Iris pigment epithelial cell (primary cell): ENCODE measurements around the gene EXOC3L2.
"Not testable (repeated sequence)": the region's sequence is repeated elsewhere in the genome, so short reads cannot be mapped to it uniquely, and the experiment has no call there.

ENCODE experiments used
- DNase-seq: peaks from one replicate; pipeline ENCODE4 v3.0.0-alpha.2; 2011; ENCODE audit warnings: low read depth

EXOC3L2 gene

DNA sequence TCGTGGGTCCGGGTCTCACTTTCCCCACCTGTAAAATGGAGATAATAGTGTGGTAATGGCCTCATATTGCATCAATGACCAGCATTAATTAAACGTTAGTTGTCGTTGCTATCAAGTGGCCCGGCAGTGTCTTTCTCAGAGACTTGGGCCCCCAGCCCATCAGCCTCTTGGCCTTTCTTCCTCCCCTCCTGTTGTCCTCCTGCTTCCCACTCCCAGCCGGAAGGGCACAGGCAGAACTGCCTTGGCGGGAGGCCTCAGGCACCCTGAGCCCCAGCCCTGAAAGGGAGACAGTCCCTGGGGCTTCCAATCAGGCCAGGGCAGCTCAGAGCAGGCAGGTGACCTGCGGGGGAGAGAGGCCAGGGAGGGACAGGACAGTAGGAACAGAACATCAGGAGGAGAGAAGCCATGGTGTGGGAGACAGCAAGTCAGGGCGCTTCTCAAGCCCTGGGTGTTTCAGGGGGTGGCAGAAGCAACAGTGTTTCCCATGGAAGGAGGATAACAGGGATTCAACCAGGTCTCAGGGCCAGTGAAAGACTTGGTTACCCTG lies 10.5 kb upstream of the EXOC3L2 start:
- no peak for DNase-seq

DNA sequence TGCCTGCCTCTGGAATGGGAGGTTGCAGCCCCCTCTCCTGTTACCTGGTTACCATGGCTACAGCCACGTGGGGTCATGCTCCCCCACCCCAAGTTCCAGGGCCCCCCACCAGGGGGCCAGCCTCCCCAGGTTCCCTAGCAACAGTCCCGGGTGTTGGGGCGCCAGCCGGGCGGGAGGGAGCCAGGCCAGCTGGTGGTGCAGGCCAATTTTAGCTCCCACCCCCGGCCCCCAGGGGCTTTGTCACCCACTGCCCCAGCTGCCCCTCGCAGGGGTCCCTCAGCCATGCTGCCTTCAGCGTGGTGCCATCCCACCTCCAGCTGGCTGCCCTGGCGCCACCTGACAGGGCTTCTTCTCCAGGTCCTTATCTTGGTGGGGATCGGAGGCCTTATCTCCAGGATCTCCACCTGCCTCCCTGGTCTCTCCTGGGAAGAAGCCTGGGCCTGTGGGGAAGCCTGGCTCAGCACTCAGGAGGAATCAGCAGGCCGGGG lies 8.9 kb upstream of the EXOC3L2 start:
- no peak for DNase-seq

GRCh38 chr19:45253396-45254027 lies 8.3 kb upstream of the EXOC3L2 start:
- DNase-seq: peak; percentile 35

- no peak for DNase-seq
Measured at GRCh38 chr19:45251452-45252354, 6.5 kb upstream of the EXOC3L2 start.

GRCh38 chr19:45250832-45251451 lies 5.7 kb upstream of the EXOC3L2 start, which contains the start of gene MARK4:
Gene MARK4, plus strand, starts transcription at chr19:45251271. Its CDS starts 318 bp downstream, at chr19:45251589.
- peak; percentile 45 for DNase-seq

DNA sequence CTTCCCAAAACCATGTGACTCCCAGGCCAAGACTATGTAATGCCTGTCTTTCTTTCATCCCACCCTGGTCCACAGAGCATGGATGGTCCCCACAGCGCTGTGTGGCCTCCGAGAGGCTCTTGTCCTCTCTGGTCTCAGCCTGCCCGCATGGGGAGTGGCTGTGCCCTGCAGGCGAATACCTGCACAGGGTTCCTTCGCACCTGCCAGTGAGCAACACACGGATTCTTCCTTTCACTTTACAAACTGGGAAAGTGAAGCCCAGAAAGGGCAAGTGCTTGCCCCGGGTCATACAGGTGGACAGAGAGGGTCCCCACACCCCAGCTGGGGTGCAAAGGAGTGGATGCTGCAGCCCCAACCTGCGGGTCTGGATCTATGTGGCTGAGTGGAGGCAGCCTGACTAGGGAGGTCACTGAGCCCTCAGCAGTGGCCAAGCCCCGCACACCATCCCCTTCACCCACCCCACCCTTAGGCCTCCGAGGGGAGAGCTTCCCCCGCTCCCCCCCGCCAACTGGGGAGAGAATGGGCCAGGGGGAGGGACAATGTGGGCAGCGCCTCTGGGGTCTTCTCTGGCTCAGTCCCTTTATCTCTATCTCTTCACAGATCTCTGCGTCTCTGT lies 5.1 kb upstream of the EXOC3L2 start:
- no peak for DNase-seq

DNA sequence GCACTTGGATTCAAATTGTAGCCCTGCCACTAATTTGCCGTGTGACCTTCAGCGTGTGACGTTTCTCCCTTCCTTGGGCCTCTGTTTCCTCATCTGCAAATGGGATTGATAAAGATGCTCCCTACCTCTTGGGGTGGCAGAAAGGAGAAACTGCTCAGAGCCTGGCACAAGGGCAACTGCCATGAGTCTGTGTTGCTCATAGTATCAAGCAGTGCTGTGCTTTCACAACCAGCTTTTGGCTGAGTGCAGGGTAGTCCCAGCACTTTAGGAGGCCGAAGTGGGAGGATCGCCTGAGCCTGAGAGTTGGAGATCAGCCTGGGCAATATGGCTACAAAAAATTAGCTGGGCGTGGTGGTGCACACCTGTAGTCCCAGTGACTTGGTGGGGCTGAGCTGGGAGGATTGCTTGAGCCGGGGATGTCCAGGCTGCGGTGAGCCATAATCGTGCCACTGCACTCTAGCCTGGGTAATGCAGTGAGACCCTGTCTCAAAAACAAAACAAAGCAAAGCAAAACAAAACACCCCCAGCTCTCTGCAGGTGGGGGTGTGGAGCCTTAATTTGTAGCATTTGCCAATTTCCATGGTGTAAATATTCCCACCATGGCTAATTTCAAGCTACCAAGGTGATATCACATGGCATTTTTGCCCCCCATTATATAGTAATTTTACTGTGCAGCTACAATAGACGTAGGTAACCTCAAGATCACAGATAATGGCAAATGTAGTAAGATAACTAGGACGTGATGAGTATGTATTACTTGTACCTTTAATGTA lies 4.2 kb upstream of the EXOC3L2 start:
- no peak for DNase-seq

GRCh38 chr19:45247136-45247535 lies 1.9 kb upstream of the EXOC3L2 start:
- no peak for DNase-seq

DNA sequence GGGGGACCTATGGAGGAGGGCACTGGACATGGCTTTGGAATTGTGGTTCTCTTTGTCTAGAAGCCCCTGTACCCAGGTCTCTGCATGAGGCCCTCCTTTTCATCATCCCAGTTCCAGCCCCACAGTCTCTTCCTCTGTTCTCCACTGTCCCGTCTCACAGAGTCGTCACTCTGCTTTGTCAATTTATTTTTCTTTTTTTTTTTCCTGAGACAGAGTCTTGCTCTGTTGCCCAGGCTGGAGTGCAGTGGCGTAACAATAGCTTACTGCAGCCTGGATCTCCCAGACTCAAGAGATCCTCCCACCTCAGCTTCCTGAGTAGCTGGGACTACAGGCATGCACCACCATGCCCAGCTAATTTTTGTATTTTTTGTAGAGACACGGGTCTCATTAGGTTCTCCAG lies 619 bp upstream of the EXOC3L2 start:
- DNase-seq: no peak

- no peak for DNase-seq
Measured at GRCh38 chr19:45244133-45244794, 943 bp downstream of the EXOC3L2 start.

GRCh38 chr19:45243144-45243732 lies 2.0 kb downstream of the EXOC3L2 start:
- DNase-seq: no peak

DNA sequence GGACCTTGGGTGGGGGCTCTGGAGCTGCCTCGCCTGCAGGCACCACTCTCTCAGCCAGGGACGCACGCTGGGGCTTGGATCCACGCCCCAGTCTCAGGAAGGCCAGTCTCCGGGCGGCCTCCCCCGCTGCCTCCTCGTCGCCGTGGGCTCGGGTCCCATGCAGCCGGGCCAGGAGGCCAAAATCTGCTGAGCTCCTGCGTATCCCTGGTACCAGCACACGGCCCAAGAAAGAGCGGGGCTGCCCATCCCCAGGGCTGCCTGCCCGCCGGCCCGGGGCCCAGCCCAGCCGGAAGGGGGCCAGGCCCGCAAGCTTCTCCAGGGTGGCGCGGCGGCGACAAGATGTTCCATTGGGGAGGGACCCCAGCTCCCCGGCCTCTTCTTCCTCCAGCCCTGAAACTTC lies 6.7 kb downstream of the EXOC3L2 start:
- DNase-seq: no peak

- no peak for DNase-seq
Measured at GRCh38 chr19:45235485-45235884, 9.7 kb downstream of the EXOC3L2 start.

DNA sequence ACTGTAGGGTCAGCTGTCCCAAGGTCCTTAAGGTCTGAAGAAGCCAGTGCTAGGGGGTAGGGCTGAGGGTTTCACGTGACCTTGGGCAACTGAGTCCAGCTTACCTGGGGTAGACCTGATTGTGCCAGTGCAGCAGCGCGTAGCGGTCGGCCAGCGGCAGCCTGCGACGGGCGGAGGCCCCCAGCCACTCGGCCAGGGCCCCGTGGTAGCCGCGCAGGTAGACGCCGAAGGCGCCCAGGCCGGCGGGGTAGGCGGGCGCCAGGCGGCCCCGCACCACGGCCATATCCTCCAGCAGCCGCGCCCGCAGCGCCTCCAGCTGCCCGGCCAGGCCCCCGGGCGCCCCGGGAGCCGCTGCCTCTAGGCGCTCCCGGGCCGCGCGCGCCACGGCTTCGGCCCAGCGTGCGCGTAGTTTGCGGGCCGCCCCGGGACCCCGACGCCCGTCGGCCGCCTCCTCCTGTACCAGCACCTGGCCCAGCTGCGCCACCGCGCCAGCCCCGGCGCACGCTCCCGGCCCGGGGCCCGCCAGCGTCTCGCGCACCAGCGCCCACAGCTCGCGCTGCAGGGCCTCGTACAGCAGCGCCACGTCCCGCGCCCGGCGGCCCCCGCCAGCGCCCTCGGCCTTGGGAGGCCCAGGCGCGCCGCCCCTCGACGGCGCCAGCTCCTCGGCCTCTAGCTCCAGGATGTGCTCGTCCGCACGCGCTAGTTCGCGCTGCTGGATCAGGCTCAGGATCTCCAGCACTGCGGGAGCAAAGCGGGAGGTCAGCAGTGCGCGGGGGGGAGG lies 10.9 kb downstream of the EXOC3L2 start:
- no peak for DNase-seq

GRCh38 chr19:45231891-45232290 lies 13.3 kb downstream of the EXOC3L2 start:
- no peak for DNase-seq

GRCh38 chr19:45229056-45229455 lies 16.2 kb downstream of the EXOC3L2 start:
- DNase-seq: not testable (repeated sequence)

DNA sequence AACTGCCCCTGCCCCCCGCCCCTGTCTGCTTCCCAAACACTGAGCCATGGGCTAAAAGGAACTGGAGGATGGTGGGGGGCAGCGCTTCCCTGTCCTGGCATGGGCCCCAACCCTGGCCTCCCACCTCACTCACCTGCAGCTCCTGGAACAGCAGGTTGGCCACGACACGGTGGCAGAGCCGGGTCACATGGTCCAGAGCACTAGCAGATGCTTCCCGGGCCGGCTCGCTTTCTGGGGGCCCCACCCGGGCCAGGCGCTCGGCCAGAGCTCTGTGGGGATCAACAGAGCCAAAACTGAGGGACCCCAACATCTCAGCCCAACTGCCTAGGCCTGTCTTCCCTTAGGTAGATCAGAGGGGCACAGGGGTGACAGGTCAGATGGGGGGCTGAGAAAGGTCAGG lies 20.6 kb downstream of the EXOC3L2 start:
- no peak for DNase-seq

GRCh38 chr19:45223879-45224278 lies 21.3 kb downstream of the EXOC3L2 start:
- no peak for DNase-seq

DNA sequence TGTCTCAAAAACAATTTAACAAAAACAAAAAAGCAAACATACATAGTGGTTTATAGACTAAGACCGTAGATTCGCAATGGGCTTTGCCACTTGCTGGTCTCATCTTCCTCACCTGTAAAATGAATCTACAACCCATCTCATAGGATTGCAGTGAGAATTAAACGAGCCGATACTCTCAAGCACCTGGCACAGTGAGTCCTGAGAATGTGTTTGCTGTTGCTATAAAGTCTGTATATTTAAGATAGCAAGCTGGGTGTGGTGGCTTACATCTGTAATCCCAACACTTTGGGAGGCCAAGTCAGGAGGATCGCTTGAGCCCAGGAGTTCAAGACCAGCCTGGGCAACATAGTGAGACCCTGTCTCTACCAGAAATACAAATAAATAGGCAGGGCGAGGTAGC lies 22.5 kb downstream of the EXOC3L2 start:
- DNase-seq: no peak
